ENCODE measurements around the gene SLC4A1.

GRCh38 chr17:44207319-44207718 is 60.6 kb downstream of the SLC4A1 start:
- TF ChIP-seq PREB (CRISPR knock-in tag; IDR thresholded peaks at IDR 0.05; ENCODE audit: borderline replicate concordance) (no peak), CTCF (IDR thresholded peaks at IDR 0.05) (no peak), ZNF416 (CRISPR knock-in tag; IDR thresholded peaks at IDR 0.05) (no peak), ELF4 (CRISPR knock-in tag; IDR thresholded peaks at IDR 0.05; ENCODE audit: low read depth) (no peak), SP1 (CRISPR knock-in tag; conservative IDR thresholded peaks at IDR 0.05) (no peak), ZNF138 (CRISPR knock-in tag; conservative IDR thresholded peaks at IDR 0.05) (no peak), TEAD4 (CRISPR knock-in tag; IDR thresholded peaks at IDR 0.05) (no peak), MYBL2 (CRISPR knock-in tag; IDR thresholded peaks at IDR 0.05) (no peak), NR2C2 (CRISPR knock-in tag; IDR thresholded peaks at IDR 0.05) (no peak), RORB (CRISPR knock-in tag; IDR thresholded peaks at IDR 0.05) (no peak), JUN (CRISPR knock-in tag; IDR thresholded peaks at IDR 0.05) (no peak), FOXP4 (CRISPR knock-in tag; IDR thresholded peaks at IDR 0.05) (no peak), ATF2 (CRISPR knock-in tag; IDR thresholded peaks at IDR 0.05; ENCODE audit: borderline replicate concordance, low read depth) (no peak)
